HCT116 (cell line): ENCODE measurements around the gene PPIF. TPM values are rescaled to one million over a fixed set of nuclear protein-coding genes. Genes with fewer than 3 reads are reported as not detected.

Source experiments
- ATAC-seq: fragments of 200-7000 bp; cut with Tn5 transposase; 2 replicates; pipeline ENCODE4 v1.9.1; 2020; ENCODE audit warnings: mild to moderate bottlenecking, moderate library complexity
- BruUV-seq: library from RNA; stranded (reverse); fragments of 400-500 nt; replicated peaks from 2 replicates; lab custom pipeline; 2021; lab: Mats Ljungman, UMichigan
- CTCF ChIA-PET: fragments of 300-600 bp; sonication (Branson Sonifier 250); formaldehyde crosslinking; loops from one replicate; lab custom pipeline; 2021; ENCODE audit warnings: antibody characterized with exemption; lab: Charles Lee
- POLR2A ChIA-PET: fragments of 300-600, 350-600 bp; sonication (Branson Sonifier 250); formaldehyde crosslinking; loops from one replicate; lab custom pipeline; 2021; ENCODE audit warnings: antibody characterized with exemption; lab: Charles Lee
- RAD21 ChIA-PET, 2 experiments: fragments of 300-600 bp; sonication (Branson Sonifier 250); formaldehyde crosslinking; loops; one replicate each; lab custom pipeline; 2023; ENCODE audit warnings: low total read pairs in 2 of 2; ENCODE audit not compliant: uncharacterized antibody in 2 of 2, unreplicated experiment in 2 of 2, low non-redundant PET in 1 of 2; lab: Charles Lee
- DNase-seq: peaks from one replicate; pipeline ENCODE4 v3.0.0-alpha.2; 2010; ENCODE audit warnings: low read depth, low spot score
- H2AFZ ChIP-seq: fragments of 200-600 bp; shearing (Covaris generic), sonication (generic); 2 replicates; pipeline ENCODE4 v1.6.1; 2017; ENCODE audit warnings: low read depth, mixed run types, mixed read lengths, antibody characterized with exemption, low read length; ENCODE audit not compliant: poor library complexity, severe bottlenecking
- H3K27ac ChIP-seq: 2 replicates; pipeline ENCODE4 v1.5.1; 2012; ENCODE audit warnings: low read depth, low read length
- H3K27me3 ChIP-seq: fragments of 200-600 bp; sonication (generic); 2 replicates; pipeline ENCODE4 v1.6.1; 2016; ENCODE audit warnings: mixed run types, low read length, mixed read lengths; ENCODE audit not compliant: insufficient read depth
- H3K36me3 ChIP-seq, 2 experiments: fragments of 200-500 bp in 1 of 2; fragments of 200-600 bp in 1 of 2; sonication (Bioruptor generic) in 1 of 2; sonication (generic) in 1 of 2; 2 replicates each; pipeline versions ENCODE4 v1.5.1 to v1.6.1; 2014 to 2016; ENCODE audit warnings: low read length in 2 of 2, inconsistent platforms in 1 of 2, mixed read lengths in 1 of 2, mixed run types in 1 of 2; ENCODE audit not compliant: insufficient read depth in 2 of 2, control insufficient read depth in 1 of 2
- H3K4me1 ChIP-seq, 2 experiments: fragments of 200-600 bp in 1 of 2; sonication (generic) in 1 of 2; 2 replicates each; pipeline versions ENCODE4 v1.5.1 to v1.6.1; 2012 to 2017; ENCODE audit warnings: low read length in 2 of 2, inconsistent platforms in 1 of 2, mild to moderate bottlenecking in 1 of 2, mixed read lengths in 1 of 2, mixed run types in 1 of 2, moderate library complexity in 1 of 2; ENCODE audit not compliant: insufficient read depth in 2 of 2, control insufficient read depth in 1 of 2
- H3K4me2 ChIP-seq: fragments of 200-600 bp; sonication (generic); 2 replicates; pipeline ENCODE4 v1.6.1; 2017; ENCODE audit warnings: mixed run types, low read length, mixed read lengths
- H3K4me3 ChIP-seq, 2 experiments: fragments of 200-600 bp in 1 of 2; sonication (generic) in 1 of 2; replicated peaks in 1 of 2; 2 replicates each; pipeline ENCODE4 v1.5.1; 2011 to 2016; ENCODE audit warnings: low read length in 2 of 2, control low read depth in 1 of 2, low read depth in 1 of 2, mild to moderate bottlenecking in 1 of 2, mixed read lengths in 1 of 2, mixed run types in 1 of 2
- H3K79me2 ChIP-seq: fragments of 200-600 bp; sonication (generic); 2 replicates; pipeline ENCODE4 v1.6.1; 2017; ENCODE audit warnings: mild to moderate bottlenecking, mixed run types, low read length, moderate library complexity, mixed read lengths; ENCODE audit not compliant: insufficient read depth
- H3K9ac ChIP-seq: fragments of 200-600 bp; sonication (generic); 2 replicates; pipeline ENCODE4 v1.6.1; 2016; ENCODE audit warnings: low read length, mixed read lengths
- H3K9me2 ChIP-seq: fragments of 200-600 bp; sonication (generic), shearing (Covaris generic); 2 replicates; pipeline ENCODE4 v1.6.1; 2017; ENCODE audit warnings: mixed run types, mild to moderate bottlenecking, moderate library complexity; ENCODE audit not compliant: insufficient read depth
- H3K9me3 ChIP-seq, 2 experiments: fragments of 200-500 bp in 1 of 2; fragments of 200-600 bp in 1 of 2; sonication (Bioruptor generic) in 1 of 2; sonication (generic) in 1 of 2; 2 replicates each; pipeline ENCODE4 v1.6.1; 2014 to 2017; ENCODE audit warnings: low read length in 2 of 2, mixed read lengths in 2 of 2, inconsistent platforms in 1 of 2, low read depth in 1 of 2, mild to moderate bottlenecking in 1 of 2, mixed run types in 1 of 2, moderate library complexity in 1 of 2; ENCODE audit not compliant: control insufficient read depth in 1 of 2, insufficient read depth in 1 of 2
- H4K20me1 ChIP-seq: fragments of 200-600 bp; sonication (generic), shearing (Covaris generic); 2 replicates; pipeline ENCODE4 v1.6.1; 2017; ENCODE audit warnings: mixed run types, mild to moderate bottlenecking, moderate library complexity; ENCODE audit not compliant: insufficient read depth
- CEBPB ChIP-seq: IDR thresholded peaks from 2 replicates; pipeline ENCODE4 v1.6.1; 2012; ENCODE audit warnings: low read depth
- TCF7L2 ChIP-seq: IDR thresholded peaks from 2 replicates; pipeline ENCODE4 v1.7.0; 2011; ENCODE audit warnings: borderline replicate concordance, inconsistent platforms; ENCODE audit not compliant: insufficient read depth, insufficient read length; ENCODE audit errors: extremely low read depth
- YY1 ChIP-seq: IDR thresholded peaks from 2 replicates; pipeline ENCODE4 v1.6.1; 2011; ENCODE audit warnings: low read length, low read depth, moderate library complexity, mild to moderate bottlenecking; ENCODE audit not compliant: insufficient replicate concordance; ENCODE audit errors: extremely low read depth
- ZBTB33 ChIP-seq: IDR thresholded peaks from 2 replicates; pipeline ENCODE4 v1.6.1; 2011; ENCODE audit warnings: mild to moderate bottlenecking, low read length, moderate library complexity; ENCODE audit not compliant: insufficient replicate concordance; ENCODE audit errors: extremely low read depth
- intact Hi-C: fragments of 100-400 bp; cut with micrococcal nuclease; formaldehyde crosslinking; loops from 2 replicates; pipeline ENCODE4 v1.10.0; 2022
- total RNA-seq: library from RNA; stranded (reverse); gene quantifications from one replicate; pipeline ENCODE4 v1.2.1, GENCODE V29; 2021; ENCODE audit not compliant: unreplicated experiment

The PPIF gene
- total RNA-seq, 1 experiment from 2014 or later, result 85.0 TPM

- Histone ChIP-seq H2AFZ (no peak overlapping the region), H3K4me2 (no peak overlapping the region)
- no peak for ATAC-seq
- TF ChIP-seq TCF7L2, result no peak
- no peak for TF ChIP-seq CEBPB
- TF ChIP-seq YY1, result no peak
- TF ChIP-seq ZBTB33, result no peak
- TF ChIP-seq, all 23 proteins: peak for 0
- Histone ChIP-seq H3K27me3 (no peaks in the 10 kb centered on the region), H3K4me1 (peaks cover 7 to 25% of the 10 kb centered on the region in 2 experiments; a peak in 3 of 4 replicates), H3K4me3 (no peak overlapping the region), H3K27ac (no peak overlapping the region; the same call in 1 of the 2 replicates), H4K20me1 (peaks cover 12% of the 10 kb centered on the region; the same call in 1 of the 2 replicates), H3K9ac (no peak overlapping the region), H3K9me2 (no peaks in the 10 kb centered on the region), H3K36me3 (peaks cover 38 to 63% of the 10 kb centered on the region in 2 experiments), H3K9me3 (no peaks in the 10 kb centered on the region), H3K79me2 (peaks cover 66% of the 10 kb centered on the region)
- CTCF ChIA-PET, result no interaction called here
- POLR2A ChIA-PET, result no interaction called here
- DNase-seq, result no peak
- BruUV-seq, result no TSS peak
- RAD21 ChIA-PET, result no interaction called here
- intact Hi-C loops, result no loop called here
Observed at GRCh38 chr10:79349766-79350406, 2.6 kb downstream of the PPIF start.
